HepG2 (cell line): ENCODE data around the gene TXNRD2. TPM values are rescaled to one million over a fixed set of nuclear protein-coding genes. Genes with fewer than 3 reads are reported as not detected.

Experiments used
- CCDC6 ChIP-seq: sonication (generic); formaldehyde crosslinking; IDR thresholded peaks from 2 replicates; pipeline ENCODE4 v1.8.1; 2022; ENCODE audit warnings: mild to moderate bottlenecking, missing genetic modification reagents, moderate library complexity
- GATA4 ChIP-seq: sonication (generic); IDR thresholded peaks from 2 replicates; pipeline ENCODE4 v1.6.1; 2016; ENCODE audit warnings: antibody characterized with exemption, low read depth, borderline replicate concordance
- JUND ChIP-seq: sonication (generic); formaldehyde crosslinking; IDR thresholded peaks from 2 replicates; pipeline ENCODE4 v1.8.0; 2022; ENCODE audit warnings: mild to moderate bottlenecking, missing genetic modification reagents
- RXRB ChIP-seq: IDR thresholded peaks from 2 replicates; pipeline ENCODE4 v1.6.1; 2016; ENCODE audit warnings: borderline replicate concordance, missing genetic modification reagents, missing compliant biosample characterization
- U2AF2 ChIP-seq: fragments of 200-400 bp; formaldehyde crosslinking; IDR thresholded peaks from 2 replicates; pipeline ENCODE4 v1.6.1; 2017; ENCODE audit warnings: low read depth, mild to moderate bottlenecking, low read length
- ZFP41 ChIP-seq: sonication (generic); formaldehyde crosslinking; IDR thresholded peaks from 2 replicates; pipeline ENCODE4 v1.4.0; 2020; ENCODE audit warnings: mild to moderate bottlenecking, missing genetic modification reagents, borderline replicate concordance
- ZNF280B ChIP-seq: sonication (generic); formaldehyde crosslinking; IDR thresholded peaks from 2 replicates; pipeline ENCODE4 v1.5.0; 2020; ENCODE audit warnings: missing genetic modification reagents, mild to moderate bottlenecking, borderline replicate concordance
- ZNF281 ChIP-seq: sonication (generic); formaldehyde crosslinking; IDR thresholded peaks from 2 replicates; pipeline ENCODE4 v1.4.0; 2020; ENCODE audit warnings: missing genetic modification reagents, borderline replicate concordance
- ZNF362 ChIP-seq: sonication (generic); formaldehyde crosslinking; IDR thresholded peaks from 2 replicates; pipeline ENCODE4 v1.4.0; 2020; ENCODE audit warnings: missing genetic modification reagents, mild to moderate bottlenecking, borderline replicate concordance
- ZNF546 ChIP-seq: sonication (generic); formaldehyde crosslinking; conservative IDR thresholded peaks from 2 replicates; pipeline ENCODE4 v1.8.1; 2023; ENCODE audit warnings: mild to moderate bottlenecking, missing genetic modification reagents
- ZNF775 ChIP-seq: sonication (generic); formaldehyde crosslinking; IDR thresholded peaks from 2 replicates; pipeline ENCODE4 v1.4.0; 2020; ENCODE audit warnings: missing genetic modification reagents, mild to moderate bottlenecking, moderate library complexity, borderline replicate concordance
- polyA plus RNA-seq, 8 experiments: library from polyadenylated mRNA; depleted of rRNA in 3 of 8; stranded (reverse) in 7 of 8; unstranded in 1 of 8; fragments of >200 nt; fragmentation: Illumina TruSeq in 4 of 8; extraction: Trizol in 4 of 8; gene quantifications; 2 replicates each; pipeline versions ENCODE4 v1.2.1 to v1.2.3, GENCODE V29; 2011 to 2016; ENCODE audit warnings: low read depth in 4 of 8, missing spikeins in 1 of 8, mixed read lengths in 1 of 8; ENCODE audit not compliant: insufficient read depth in 1 of 8
- total RNA-seq, 5 experiments: library from RNA; depleted of rRNA; stranded (reverse); fragments of >200 nt; fragmentation: Illumina TruSeq; extraction: Trizol; gene quantifications; 2 replicates each; pipeline ENCODE4 v1.2.3, GENCODE V29; 2016; ENCODE audit warnings: low read depth in 1 of 5
- TF ChIP-seq, protein P1 (sequence below): sonication (generic); formaldehyde crosslinking; conservative IDR thresholded peaks from 2 replicates; pipeline ENCODE4 v1.4.0; 2020; ENCODE audit warnings: missing genetic modification reagents
- TF ChIP-seq, protein P2 (sequence below): sonication (generic); formaldehyde crosslinking; IDR thresholded peaks from 2 replicates; pipeline ENCODE4 v1.4.0; 2020; ENCODE audit warnings: missing genetic modification reagents, low read depth, mild to moderate bottlenecking, borderline replicate concordance
- TF ChIP-seq, protein P3 (sequence below): fragments of 450-650 bp; IDR thresholded peaks from 2 replicates; pipeline ENCODE4 v1.6.1; 2017; ENCODE audit warnings: mild to moderate bottlenecking

TXNRD2 gene
- total and polyA plus RNA-seq, 2 of the 13 experiments (the other 11 are each of a cell fraction or from before 2014, with no cell fraction given), result 17.5 to 18.6 TPM

- TF ChIP-seq, protein P1, sequence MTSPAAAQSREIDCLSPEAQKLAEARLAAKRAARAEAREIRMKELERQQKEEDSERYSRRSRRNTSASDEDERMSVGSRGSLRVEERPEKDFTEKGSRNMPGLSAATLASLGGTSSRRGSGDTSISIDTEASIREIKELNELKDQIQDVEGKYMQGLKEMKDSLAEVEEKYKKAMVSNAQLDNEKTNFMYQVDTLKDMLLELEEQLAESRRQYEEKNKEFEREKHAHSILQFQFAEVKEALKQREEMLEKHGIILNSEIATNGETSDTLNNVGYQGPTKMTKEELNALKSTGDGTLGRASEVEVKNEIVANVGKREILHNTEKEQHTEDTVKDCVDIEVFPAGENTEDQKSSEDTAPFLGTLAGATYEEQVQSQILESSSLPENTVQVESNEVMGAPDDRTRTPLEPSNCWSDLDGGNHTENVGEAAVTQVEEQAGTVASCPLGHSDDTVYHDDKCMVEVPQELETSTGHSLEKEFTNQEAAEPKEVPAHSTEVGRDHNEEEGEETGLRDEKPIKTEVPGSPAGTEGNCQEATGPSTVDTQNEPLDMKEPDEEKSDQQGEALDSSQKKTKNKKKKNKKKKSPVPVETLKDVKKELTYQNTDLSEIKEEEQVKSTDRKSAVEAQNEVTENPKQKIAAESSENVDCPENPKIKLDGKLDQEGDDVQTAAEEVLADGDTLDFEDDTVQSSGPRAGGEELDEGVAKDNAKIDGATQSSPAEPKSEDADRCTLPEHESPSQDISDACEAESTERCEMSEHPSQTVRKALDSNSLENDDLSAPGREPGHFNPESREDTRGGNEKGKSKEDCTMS (CRISPR knock-in tag), result no peak
- TF ChIP-seq JUND (CRISPR knock-in tag) (no peak), ZNF280B (no peak), U2AF2 (no peak), CCDC6 (CRISPR knock-in tag) (peak; percentile 34; the same call in 1 of the 2 replicates), ZNF281 (no peak), ZFP41 (CRISPR knock-in tag) (no peak; the same call in 1 of the 2 replicates), ZNF362 (CRISPR knock-in tag) (peak; percentile 39; the same call in 1 of the 2 replicates), ZNF546 (CRISPR knock-in tag) (0 out of 2 replicates have a peak, but pooled peaks have one; percentile 5), GATA4 (no peak; the same call in 1 of the 2 replicates), RXRB (CRISPR knock-in tag) (peak; percentile 75; the same call in 1 of the 2 replicates), ZNF775 (CRISPR knock-in tag) (no peak)
- TF ChIP-seq, protein P2, sequence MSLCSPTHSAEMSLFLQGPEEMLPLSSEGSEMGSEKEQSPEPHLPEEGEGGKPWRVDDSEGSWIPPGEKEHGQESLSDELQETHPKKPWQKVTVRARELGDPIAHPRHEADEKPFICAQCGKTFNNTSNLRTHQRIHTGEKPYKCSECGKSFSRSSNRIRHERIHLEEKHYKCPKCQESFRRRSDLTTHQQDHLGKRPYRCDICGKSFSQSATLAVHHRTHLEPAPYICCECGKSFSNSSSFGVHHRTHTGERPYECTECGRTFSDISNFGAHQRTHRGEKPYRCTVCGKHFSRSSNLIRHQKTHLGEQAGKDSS (CRISPR knock-in tag), result peak; percentile 10; the same call in 1 of the 2 replicates
- TF ChIP-seq, protein P3, sequence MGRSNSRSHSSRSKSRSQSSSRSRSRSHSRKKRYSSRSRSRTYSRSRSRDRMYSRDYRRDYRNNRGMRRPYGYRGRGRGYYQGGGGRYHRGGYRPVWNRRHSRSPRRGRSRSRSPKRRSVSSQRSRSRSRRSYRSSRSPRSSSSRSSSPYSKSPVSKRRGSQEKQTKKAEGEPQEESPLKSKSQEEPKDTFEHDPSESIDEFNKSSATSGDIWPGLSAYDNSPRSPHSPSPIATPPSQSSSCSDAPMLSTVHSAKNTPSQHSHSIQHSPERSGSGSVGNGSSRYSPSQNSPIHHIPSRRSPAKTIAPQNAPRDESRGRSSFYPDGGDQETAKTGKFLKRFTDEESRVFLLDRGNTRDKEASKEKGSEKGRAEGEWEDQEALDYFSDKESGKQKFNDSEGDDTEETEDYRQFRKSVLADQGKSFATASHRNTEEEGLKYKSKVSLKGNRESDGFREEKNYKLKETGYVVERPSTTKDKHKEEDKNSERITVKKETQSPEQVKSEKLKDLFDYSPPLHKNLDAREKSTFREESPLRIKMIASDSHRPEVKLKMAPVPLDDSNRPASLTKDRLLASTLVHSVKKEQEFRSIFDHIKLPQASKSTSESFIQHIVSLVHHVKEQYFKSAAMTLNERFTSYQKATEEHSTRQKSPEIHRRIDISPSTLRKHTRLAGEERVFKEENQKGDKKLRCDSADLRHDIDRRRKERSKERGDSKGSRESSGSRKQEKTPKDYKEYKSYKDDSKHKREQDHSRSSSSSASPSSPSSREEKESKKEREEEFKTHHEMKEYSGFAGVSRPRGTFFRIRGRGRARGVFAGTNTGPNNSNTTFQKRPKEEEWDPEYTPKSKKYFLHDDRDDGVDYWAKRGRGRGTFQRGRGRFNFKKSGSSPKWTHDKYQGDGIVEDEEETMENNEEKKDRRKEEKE, result no peak
Observed at GRCh38 chr22:19855504-19856409, 85.9 kb downstream of the TXNRD2 start (continued).
